Measurements from ENCODE around the gene DPP10.

- TF ChIP-seq CTCF (IDR thresholded peaks at IDR 0.05) (no peak), POLR2A (IDR thresholded peaks at IDR 0.05) (no peak)
These were observed 732.2 kb downstream of the DPP10 start for GRCh38 chr2:115174651-115175050.
